NCI-H345 treated with DMSO at 0.1 percent for 48 hours (cell line): ENCODE measurements around the gene MTUS2.

ENCODE experiments used
- DNase-seq: peaks from one replicate; lab custom pipeline; 2025; ENCODE audit not compliant: unreplicated experiment; lab: John Stamatoyannopoulos, UW

MTUS2 gene

DNA sequence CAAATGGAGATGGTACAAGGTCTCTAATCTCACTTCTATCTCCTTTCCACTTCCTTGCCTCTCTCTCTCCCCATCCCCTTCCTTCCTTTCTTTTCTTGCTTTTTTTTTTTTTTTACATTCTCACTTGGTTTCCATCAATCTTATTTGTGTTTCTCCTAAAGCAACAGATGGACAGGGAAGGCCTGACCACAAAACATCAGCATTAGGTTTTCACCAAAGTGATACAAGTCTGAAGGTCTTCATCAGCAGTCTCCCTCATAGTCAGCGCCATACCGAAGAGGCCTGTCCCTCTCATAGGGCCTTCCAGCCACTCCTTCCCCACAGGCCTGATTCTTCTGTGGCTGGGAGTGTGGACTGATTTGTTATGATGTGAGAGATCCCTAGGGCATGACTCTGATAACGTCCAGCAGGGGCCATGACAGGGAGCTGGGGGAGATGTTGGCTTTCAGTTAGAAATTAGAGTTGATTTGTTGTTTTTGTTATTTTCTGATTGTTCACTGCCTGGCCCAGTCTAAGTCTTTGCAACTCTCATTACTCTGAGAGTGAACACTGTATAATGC lies 616.7 kb downstream of the MTUS2 start:
- no peak for DNase-seq

DNA sequence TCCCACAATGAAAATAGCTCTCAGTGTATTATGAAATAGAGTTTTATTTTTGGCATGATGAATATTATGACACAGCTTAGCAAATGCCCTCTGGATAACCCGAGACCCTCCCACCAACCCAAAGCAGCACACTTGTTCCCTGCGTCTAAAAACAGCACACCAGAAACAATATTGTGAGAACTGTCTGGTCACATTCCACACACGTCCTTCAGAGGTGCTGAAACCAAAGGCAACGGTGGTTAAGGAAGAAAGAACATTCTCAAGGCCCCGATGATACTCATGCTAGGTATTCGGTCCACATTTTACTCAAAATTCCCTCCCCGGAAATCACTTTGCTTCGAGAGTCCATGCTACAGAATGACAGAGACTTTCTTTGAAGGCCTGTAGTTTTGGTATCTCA lies 618.6 kb downstream of the MTUS2 start:
- no peak for DNase-seq

- DNase-seq = no peak
These were observed 619.7 kb downstream of the MTUS2 start for GRCh38 chr13:29439601-29440388.

- no peak for DNase-seq
These were observed 621.2 kb downstream of the MTUS2 start for GRCh38 chr13:29441306-29441705.

DNA sequence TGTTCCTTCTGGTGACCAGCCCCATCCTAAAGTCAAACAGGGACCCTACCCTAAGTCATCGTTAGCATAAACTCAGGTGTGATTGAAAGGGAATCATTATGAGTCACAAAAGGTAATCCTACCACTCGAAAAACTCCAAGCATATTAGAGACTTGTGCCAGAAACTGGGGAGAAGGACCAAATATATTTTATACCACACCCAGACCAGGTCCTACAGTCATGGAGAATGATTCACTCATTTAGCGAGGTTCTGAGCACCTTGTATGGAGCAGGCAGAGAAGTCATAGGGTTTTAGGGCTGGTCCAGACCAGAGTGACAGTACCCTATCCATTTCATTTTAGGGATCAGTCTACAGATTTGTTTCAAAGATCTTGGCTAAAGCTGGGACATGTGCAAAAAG lies 625.9 kb downstream of the MTUS2 start:
- no peak for DNase-seq

DNA sequence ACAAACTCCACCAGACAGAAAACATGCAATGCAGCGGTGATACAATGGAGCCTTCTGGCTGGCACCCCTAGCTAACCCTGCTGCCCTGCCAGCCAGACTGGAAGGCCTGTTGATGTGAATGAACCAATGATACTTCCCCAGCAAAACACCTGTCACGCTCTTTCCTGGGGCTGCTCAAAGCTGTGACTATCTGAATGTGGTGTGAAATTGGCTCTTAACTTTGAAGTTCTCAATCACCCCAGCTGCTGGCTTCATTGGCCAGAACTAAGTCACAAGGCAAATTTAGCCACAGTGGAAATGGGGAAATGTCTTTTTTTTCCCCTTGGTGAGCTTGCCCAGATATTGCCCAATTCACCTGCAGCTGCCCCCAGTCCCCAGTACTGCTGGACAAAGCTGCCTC lies 628.0 kb downstream of the MTUS2 start:
- DNase-seq = no peak

GRCh38 chr13:29449726-29450125 lies 629.6 kb downstream of the MTUS2 start:
- no peak for DNase-seq

- DNase-seq = no peak
These were observed 631.8 kb downstream of the MTUS2 start for GRCh38 chr13:29451976-29452375.

DNA sequence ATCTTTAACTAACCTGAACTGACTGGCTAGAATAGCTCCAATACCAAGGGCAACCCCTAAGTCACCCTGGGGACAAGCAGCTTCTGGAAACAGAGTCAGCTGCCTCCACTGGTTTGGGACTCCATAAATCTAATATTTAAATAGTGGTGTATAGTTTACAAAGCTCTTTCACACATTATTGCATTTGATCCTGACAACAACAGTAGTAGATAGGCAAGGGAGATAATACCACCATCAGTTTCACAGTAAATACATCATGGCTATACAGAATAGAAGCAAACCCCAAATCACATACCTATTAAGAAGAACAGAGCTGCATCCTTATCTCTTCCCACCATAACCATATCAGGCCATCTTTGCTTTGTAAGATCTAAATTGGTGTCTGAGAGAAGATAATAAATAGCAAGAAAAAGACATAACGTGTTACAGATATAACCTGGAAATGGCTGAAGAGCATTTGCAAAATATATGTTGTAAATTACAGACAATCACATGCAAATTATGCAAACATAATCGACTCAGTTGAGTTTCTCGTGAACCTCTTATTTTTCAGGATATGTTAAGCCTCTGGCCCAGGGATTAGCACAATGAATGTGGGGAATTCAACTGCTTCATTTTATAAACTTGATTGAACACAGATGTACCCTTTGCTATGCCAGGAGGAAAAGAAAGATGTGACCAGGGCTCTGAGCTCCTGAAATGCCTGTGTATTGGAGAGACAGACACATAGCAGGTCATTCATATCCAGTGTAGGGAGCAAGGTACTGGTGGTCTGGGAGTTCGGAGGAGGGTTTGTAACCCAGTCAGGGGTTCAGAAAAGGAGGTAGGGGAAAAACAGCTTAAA lies 632.9 kb downstream of the MTUS2 start:
- no peak for DNase-seq

- DNase-seq = no peak
These were observed 633.5 kb downstream of the MTUS2 start for GRCh38 chr13:29453617-29454011.

DNA sequence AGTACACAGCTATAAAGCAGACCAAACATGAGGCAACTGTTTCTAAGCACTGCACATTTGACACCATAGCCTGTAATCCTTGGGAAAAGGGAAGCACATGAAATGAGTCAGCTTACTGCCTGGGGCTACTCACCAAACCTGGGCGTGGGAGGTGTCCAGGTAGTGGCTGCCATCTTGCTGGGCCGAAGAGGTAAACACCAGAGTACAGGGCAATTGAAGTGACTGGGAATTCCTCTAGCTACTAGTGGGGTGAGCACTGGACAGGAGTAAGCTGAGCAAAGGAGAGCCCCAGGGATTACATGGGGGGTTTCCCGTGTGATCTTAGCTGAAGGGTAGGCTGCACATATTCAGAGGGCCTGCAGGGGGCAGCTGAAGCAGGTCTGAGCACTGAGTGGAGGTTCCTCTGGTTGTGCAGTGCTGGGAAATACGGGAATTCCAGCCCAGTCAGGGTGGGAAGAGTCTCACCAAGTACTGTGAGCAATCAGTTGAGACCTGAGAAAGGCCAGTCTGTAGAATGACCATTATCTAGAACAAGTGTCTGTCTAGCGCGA lies 634.9 kb downstream of the MTUS2 start:
- no peak for DNase-seq

GRCh38 chr13:29456419-29456818 lies 636.3 kb downstream of the MTUS2 start:
- no peak for DNase-seq

DNA sequence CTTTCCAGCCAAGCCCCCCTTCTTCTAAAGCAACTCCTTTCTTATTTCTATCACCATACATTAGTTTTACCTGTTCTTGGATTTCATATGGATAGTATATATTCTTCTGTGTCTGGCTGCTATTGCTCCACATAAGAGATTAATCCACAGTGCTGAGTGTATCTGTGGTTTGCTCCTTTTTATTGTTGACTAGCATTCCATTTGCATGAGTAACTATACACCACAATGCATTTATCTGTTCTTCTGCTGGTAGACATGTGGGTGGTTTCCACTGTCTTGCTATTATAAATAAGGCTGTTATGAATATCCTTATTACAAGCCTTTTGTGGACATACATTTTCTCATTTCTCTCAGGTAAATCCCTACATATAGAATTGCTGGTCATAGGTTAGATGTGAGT lies 637.2 kb downstream of the MTUS2 start:
- no peak for DNase-seq

GRCh38 chr13:29458419-29458818 lies 638.3 kb downstream of the MTUS2 start:
- no peak for DNase-seq

DNA sequence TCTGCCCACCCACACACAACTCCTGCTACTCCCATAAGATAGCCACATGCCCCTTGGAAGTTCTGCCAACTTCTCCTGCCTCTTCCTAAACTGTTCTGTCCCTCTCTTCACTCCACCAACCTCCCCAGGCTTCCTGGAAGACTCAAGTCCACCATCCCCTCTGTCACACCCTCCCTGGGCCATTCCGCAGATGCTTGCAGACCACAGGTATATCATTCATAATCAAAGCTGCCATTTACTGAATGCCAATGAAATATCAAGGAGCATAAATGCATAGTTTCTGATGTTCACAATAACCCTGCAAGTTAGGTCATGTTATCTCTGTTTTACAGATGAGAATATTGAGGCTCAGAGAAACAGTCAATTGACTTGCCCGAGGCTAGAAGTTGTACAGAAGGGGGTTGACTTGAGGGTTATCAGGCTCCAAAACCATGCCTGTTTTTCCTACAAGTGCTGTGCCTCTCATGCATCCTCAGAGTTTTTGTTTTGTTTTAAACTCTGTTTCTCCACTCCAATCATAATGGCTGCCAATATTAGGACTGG lies 639.7 kb downstream of the MTUS2 start:
- no peak for DNase-seq

GRCh38 chr13:29464105-29464679 lies 644.1 kb downstream of the MTUS2 start:
- no peak for DNase-seq

DNA sequence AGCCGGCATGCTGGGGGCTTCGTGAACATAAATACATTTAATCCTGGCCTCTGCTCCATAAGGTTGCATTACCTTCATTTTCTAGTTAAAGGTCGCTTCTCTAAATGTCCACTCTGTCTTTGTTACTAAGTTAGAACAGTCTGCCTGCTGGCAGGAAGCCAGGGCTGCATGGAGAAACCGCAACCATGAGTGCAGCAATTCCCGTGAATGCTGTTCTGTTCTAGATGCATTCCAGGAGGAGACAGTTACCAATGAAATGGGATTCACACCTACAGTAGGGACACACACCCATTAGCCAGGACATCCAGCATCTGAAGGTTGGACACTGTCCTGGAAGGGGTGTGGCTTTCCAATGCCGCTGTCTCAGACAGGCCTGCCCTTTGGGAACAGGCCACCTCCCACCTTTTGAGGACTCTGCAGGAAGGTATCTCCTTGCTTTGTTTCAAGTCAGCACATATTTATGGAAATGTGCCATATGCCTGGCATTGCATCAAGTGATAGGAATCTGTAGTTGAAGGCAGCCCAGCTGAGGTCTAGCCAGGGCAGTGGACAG lies 645.7 kb downstream of the MTUS2 start:
- DNase-seq = no peak

DNA sequence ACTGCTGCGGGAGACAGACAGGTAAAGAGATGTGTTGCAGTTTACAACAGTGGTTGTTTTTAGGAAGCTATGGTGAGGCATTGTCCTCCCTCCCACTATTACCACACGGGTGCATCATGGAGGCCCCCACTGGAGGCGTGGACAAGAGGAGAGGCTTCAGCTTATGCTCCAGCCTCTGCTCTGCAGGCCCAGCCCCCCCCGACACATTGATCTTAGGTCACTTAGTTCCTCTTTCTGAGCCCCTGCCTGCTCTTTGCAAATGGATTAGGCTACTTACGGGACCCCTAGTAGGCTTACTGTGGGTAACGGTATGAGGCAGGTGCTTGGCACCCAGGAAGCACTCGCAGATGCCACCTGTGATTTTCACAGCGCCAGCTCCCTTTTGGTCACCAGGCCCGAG lies 651.4 kb downstream of the MTUS2 start:
- DNase-seq = no peak

- DNase-seq = no peak
These were observed 652.3 kb downstream of the MTUS2 start for GRCh38 chr13:29472332-29472961.

DNA sequence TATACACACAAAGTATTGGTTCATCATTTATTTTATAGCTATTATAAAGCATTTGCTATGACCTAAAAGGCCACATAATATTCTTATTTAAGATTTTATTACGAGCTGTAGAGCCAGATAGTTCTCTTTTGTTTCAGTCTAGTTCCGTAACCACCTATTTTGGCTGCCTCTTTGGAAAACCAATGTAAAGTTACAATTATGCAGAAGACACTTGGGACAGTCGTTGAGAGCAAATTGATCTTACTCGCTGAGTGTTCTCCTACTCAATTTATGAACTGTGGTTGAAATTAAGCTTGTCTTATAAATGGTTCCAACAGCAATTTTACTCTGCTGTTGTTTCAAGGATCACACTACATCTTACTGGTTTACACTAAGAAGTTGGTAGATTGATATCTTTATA lies 653.0 kb downstream of the MTUS2 start:
- no peak for DNase-seq
